Hematopoietic multipotent progenitor cell treated with erythropoietin and hydrocortisone succinate and interleukin-3 and kit ligand, for 15 days (in vitro differentiated cells): ENCODE results near the gene TARP.

Experiments
- DNase-seq: peaks from one replicate; pipeline ENCODE4 v3.0.0-alpha.2; 2015; ENCODE audit warnings: low spot score

TARP gene

GRCh38 chr7:38215735-38216670 lies 57.4 kb downstream of the TARP start:
- peak; percentile 73 for DNase-seq

GRCh38 chr7:38215115-38215514 lies 58.3 kb downstream of the TARP start:
- no peak for DNase-seq

DNA sequence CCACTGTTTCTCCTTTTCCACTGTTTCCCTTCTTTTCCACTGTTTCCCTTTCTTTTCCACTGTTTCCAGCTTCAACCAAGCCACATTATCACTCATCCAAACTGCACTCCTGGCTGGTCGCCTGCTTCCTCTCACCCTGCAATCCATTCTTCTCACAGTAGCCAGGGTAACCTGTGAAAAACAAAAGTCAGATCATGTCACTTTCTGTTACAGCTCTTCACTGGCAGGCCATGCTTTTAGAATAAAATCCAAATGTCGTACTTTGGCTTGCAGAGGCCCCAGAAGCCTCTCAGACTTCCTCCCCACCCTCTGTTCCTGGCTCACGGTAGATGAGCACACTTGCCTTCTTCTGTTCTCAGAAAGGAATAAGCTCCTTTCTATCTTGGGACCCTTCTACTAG lies 61.5 kb downstream of the TARP start:
- DNase-seq: no peak

DNA sequence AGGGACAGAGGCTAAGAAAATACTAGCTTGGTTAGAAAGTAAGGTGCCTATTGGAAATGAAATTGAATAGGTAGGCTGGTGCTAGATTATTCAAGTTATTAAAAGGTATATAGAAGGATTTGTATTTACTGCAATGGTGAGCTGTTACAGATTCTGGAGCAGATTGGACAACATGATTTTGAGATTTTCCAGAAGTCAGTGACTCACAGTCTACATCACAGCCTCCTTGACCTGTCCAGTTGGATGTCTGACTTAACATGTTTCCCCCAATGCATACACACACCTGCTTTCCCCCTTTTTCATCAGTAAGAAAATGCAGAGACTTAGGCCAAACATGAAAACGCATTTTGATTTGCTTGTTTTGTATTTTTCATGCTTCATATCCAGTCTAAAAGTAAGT lies 62.0 kb downstream of the TARP start:
- no peak for DNase-seq
